Spleen (tissue), 11 donors: ENCODE measurements around the gene UNC13A. TPM values are rescaled to one million over a fixed set of nuclear protein-coding genes. Genes with fewer than 3 reads are reported as not detected.
A peak's percentile ranks its signal among the peaks of the same experiment; 100 is the strongest.

ENCODE experiments used
- DNase-seq: peaks from one replicate; pipeline ENCODE4 v3.0.0-alpha.2; 2020
- H3K27ac ChIP-seq, 8 donors: fragments of 200-600 bp; sonication (generic) in 7 of 8; 1 replicate in 4 of 8; 2 replicates in 4 of 8; pipeline versions ENCODE4 v1.5.0 to v1.8.0; 2016 to 2021; ENCODE audit warnings: inconsistent platforms in 4 of 8, mild to moderate bottlenecking in 4 of 8, moderate library complexity in 1 of 8
- H3K27me3 ChIP-seq, 7 donors: fragments of 200-600 bp; sonication (generic) in 6 of 7; replicated peaks in 1 of 7; 1 replicate in 4 of 7; 2 replicates in 3 of 7; pipeline versions ENCODE4 v1.5.0 to v1.8.0; 2016 to 2021; ENCODE audit warnings: inconsistent platforms in 3 of 7, mild to moderate bottlenecking in 1 of 7
- H3K36me3 ChIP-seq, 6 donors: fragments of 200-600 bp; sonication (generic) in 5 of 6; 1 replicate in 4 of 6; 2 replicates in 2 of 6; pipeline versions ENCODE4 v1.5.0 to v1.8.0; 2016 to 2021; ENCODE audit warnings: inconsistent platforms in 2 of 6
- H3K4me1 ChIP-seq, 6 donors: fragments of 200-600 bp; sonication (generic) in 5 of 6; 1 replicate in 3 of 6; 2 replicates in 3 of 6; pipeline versions ENCODE4 v1.5.0 to v1.8.0; 2016 to 2021; ENCODE audit warnings: inconsistent platforms in 3 of 6
- H3K4me3 ChIP-seq, 8 donors: fragments of 200-600 bp; sonication (generic) in 7 of 8; 1 replicate in 4 of 8; 2 replicates in 4 of 8; pipeline versions ENCODE4 v1.5.0 to v1.8.0; 2016 to 2021; ENCODE audit warnings: inconsistent platforms in 4 of 8, mild to moderate bottlenecking in 4 of 8, moderate library complexity in 2 of 8
- H3K9me3 ChIP-seq, 8 donors: fragments of 200-600 bp; sonication (generic) in 7 of 8; 1 replicate in 4 of 8; 2 replicates in 4 of 8; pipeline versions ENCODE4 v1.5.0 to v1.8.0; 2016 to 2021; ENCODE audit warnings: inconsistent platforms in 4 of 8
- POLR2A ChIP-seq, 3 donors: fragments of 450-650 bp; IDR thresholded peaks; one replicate each; pipeline ENCODE4 v1.5.1; 2017; ENCODE audit warnings: antibody characterized with exemption in 3 of 3, mild to moderate bottlenecking in 1 of 3
- POLR2AphosphoS5 ChIP-seq, 3 donors: sonication (generic); formaldehyde crosslinking; IDR thresholded peaks; one replicate each; pipeline ENCODE4 v1.5.1; 2017; ENCODE audit warnings: antibody characterized with exemption in 3 of 3
- WGBS, 5 donors: extraction: QIAGEN DNeasy Blood & Tissue Kit in 3 of 5; methylation state at CpG; one replicate each; pipeline versions ENCODE4 v1.1.5 to v1.1.7; 2013 to 2018; 5-methylcytosine and 5-hydroxymethylcytosine counted together
- intact Hi-C: fragments of 100-400 bp; cut with DNase I; formaldehyde crosslinking; loops from one replicate; pipeline ENCODE4 v1.15.0; 2023; ENCODE audit warnings: low total_unique reads
- polyA plus RNA-seq, 3 donors: library from polyadenylated mRNA; stranded (reverse); fragments of 200-250 nt; gene quantifications; one replicate each; pipeline ENCODE4 v1.2.1, GENCODE V29; 2013
- total RNA-seq, 7 donors: library from RNA; depleted of rRNA in 3 of 7; stranded (reverse); fragments of >200 nt in 3 of 7; fragmentation: NEBNext Ultra II Directional in 4 of 7; extraction: Animal tissue kit (Norgen Biotek cat#: 25700) in 4 of 7; gene quantifications; one replicate each; pipeline versions ENCODE4 v1.1.0 to v1.2.1, GENCODE V29; 2016 to 2021
- TF ChIP-seq, protein P1 (sequence below), 11 experiments: fragments of 200-600 bp in 7 of 11; fragments of 450-650 bp in 4 of 11; sonication (generic) in 4 of 11; IDR thresholded peaks in 8 of 11; conservative IDR thresholded peaks in 3 of 11; 1 replicate in 7 of 11; 2 replicates in 4 of 11; pipeline versions ENCODE4 v1.4.0 to v1.8.0; 2016 to 2021; ENCODE audit warnings: antibody characterized with exemption in 11 of 11, inconsistent platforms in 4 of 11, mild to moderate bottlenecking in 1 of 11
- donor health status: healthy with polysubstance abuse.
- donor health status: DM: no; HTN: no; CAD: no; lungs with moderate emphysema.
- donor health status: DM: no; HTN: no; CAD: no.
- donor health status: Bipolar disorder and iron deficiency.
- donor health status: healthy.
- donor health status: DM: no; HTN: no; CAD: no.
- donor health status: DM: yes; HTN: yes; CAD: no.

The UNC13A gene
- total and polyA plus RNA-seq, 10 donors = 0.73 to 10.7 (median 5.0) TPM

DNA sequence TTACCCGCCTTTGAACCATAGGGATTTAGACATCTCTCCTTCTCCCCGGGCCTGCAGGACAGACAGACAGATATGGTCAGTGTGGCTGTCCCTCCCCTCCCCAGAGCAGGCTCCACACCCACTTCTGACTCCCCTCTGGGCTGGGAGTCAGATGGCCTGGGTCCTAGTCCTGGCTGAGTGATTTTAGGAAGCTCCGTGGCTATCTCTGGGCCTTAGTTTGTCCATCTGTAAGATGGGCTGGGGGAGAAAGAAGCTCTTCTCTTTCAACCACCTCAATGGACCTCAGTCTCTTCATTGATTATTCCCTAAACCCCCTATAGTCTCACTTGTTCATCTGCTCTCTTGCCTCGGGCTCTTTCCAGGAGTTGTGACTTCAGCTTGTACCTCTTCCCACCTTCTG, 35.5 kb downstream of the UNC13A start:
- Histone ChIP-seq H3K4me3 (no peak overlapping the region), H3K27me3 (peaks cover 0 to 17% (median 0%) of the 10 kb centered on the region in 7 donors), H3K36me3 (no peaks in the 10 kb centered on the region), H3K27ac (no peak overlapping the region), H3K9me3 (no peaks in the 10 kb centered on the region), H3K4me1 (no peaks in the 10 kb centered on the region)
- intact Hi-C loops = no loop called here
- TF ChIP-seq, protein P1, sequence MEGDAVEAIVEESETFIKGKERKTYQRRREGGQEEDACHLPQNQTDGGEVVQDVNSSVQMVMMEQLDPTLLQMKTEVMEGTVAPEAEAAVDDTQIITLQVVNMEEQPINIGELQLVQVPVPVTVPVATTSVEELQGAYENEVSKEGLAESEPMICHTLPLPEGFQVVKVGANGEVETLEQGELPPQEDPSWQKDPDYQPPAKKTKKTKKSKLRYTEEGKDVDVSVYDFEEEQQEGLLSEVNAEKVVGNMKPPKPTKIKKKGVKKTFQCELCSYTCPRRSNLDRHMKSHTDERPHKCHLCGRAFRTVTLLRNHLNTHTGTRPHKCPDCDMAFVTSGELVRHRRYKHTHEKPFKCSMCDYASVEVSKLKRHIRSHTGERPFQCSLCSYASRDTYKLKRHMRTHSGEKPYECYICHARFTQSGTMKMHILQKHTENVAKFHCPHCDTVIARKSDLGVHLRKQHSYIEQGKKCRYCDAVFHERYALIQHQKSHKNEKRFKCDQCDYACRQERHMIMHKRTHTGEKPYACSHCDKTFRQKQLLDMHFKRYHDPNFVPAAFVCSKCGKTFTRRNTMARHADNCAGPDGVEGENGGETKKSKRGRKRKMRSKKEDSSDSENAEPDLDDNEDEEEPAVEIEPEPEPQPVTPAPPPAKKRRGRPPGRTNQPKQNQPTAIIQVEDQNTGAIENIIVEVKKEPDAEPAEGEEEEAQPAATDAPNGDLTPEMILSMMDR (IDR thresholded peaks at IDR 0.05 in 8 of 11, conservative IDR thresholded peaks at IDR 0.05 in 3 of 11) = no peak
- no peak for TF ChIP-seq POLR2A (IDR thresholded peaks at IDR 0.05)
- no peak for TF ChIP-seq POLR2AphosphoS5 (IDR thresholded peaks at IDR 0.05)
- WGBS, 5 donors = 78 to 93% (median 90%) methylated on average over 4 of the region's 4 CpGs
- DNase-seq = no peak

DNA sequence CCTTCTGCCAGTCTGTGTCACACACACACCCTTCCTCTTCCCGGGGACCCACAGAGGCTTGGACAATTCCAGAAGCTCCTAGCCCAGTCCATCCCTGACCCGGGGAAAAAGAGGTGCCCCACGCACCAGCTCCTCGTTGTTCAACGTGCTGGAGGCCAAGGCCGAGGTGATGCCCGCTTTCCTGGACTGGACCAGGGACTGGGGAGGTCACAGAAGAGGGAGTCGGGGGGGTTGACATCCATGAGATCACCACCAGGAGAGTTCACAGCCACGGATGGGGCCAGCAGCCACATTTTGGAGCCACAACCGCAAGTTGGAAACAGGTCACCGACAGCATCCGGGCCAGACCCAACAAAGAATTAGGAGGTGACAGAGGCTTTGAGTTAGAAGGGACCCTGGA, 39.4 kb downstream of the UNC13A start:
- Histone ChIP-seq H3K27me3 (peaks cover 0 to 49% (median 9%) of the 10 kb centered on the region in 7 donors), H3K4me3 (no peak overlapping the region), H3K9me3 (no peaks in the 10 kb centered on the region), H3K4me1 (no peaks in the 10 kb centered on the region), H3K27ac (no peak overlapping the region), H3K36me3 (no peaks in the 10 kb centered on the region)
- intact Hi-C loops = no loop called here
- TF ChIP-seq, protein P1 (IDR thresholded peaks at IDR 0.05 in 8 of 11, conservative IDR thresholded peaks at IDR 0.05 in 3 of 11) = no peak
- no peak for TF ChIP-seq POLR2AphosphoS5 (IDR thresholded peaks at IDR 0.05)
- TF ChIP-seq POLR2A (IDR thresholded peaks at IDR 0.05) = no peak
- WGBS, 5 donors = 78 to 83% (median 79%) methylated on average over 9 to 12 of the region's 12 CpGs
- DNase-seq = peak; percentile 38

DNA sequence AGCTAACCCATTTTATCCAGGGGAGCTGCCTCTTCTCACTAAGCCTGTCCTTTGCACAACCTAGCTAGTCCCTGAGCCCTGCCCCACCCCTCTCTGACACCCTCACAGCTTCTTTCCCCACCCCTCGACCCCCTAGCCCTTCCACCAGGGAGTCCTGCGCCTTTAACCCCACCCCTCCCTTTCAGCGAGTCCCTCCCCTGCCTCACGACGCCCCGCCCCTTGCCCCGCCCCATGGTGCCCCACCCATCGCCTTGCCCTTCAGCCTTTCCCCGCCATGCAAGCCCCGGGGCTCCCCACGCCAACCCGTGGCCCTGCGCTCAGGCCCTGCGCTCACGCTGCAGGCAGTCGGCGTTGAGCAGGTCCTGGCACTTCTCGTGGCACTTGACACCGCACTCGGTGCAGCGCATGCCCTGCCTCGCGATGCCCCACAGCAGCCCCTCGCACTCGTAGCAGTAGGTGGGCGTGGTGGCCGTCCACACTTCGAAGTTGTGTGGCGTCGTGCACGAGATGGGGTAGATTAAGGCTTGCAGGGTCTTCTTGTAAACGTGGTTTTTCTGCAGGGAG, 40.0 kb downstream of the UNC13A start:
- TF ChIP-seq POLR2AphosphoS5 (IDR thresholded peaks at IDR 0.05) = no peak
- no peak for TF ChIP-seq POLR2A (IDR thresholded peaks at IDR 0.05)
- TF ChIP-seq, protein P1 (IDR thresholded peaks at IDR 0.05 in 8 of 11, conservative IDR thresholded peaks at IDR 0.05 in 3 of 11) = no peak
- Histone ChIP-seq H3K27ac (no peak overlapping the region), H3K4me1 (no peaks in the 10 kb centered on the region), H3K9me3 (no peaks in the 10 kb centered on the region), H3K27me3 (peaks cover 0 to 50% (median 9%) of the 10 kb centered on the region in 7 donors), H3K4me3 (no peak overlapping the region), H3K36me3 (no peaks in the 10 kb centered on the region)
- DNase-seq = peak; percentile 59
- 72 to 79% (median 77%) methylated on average over 18 to 32 of the region's 32 CpGs for WGBS, 5 donors
- intact Hi-C loops = no loop called here

DNA sequence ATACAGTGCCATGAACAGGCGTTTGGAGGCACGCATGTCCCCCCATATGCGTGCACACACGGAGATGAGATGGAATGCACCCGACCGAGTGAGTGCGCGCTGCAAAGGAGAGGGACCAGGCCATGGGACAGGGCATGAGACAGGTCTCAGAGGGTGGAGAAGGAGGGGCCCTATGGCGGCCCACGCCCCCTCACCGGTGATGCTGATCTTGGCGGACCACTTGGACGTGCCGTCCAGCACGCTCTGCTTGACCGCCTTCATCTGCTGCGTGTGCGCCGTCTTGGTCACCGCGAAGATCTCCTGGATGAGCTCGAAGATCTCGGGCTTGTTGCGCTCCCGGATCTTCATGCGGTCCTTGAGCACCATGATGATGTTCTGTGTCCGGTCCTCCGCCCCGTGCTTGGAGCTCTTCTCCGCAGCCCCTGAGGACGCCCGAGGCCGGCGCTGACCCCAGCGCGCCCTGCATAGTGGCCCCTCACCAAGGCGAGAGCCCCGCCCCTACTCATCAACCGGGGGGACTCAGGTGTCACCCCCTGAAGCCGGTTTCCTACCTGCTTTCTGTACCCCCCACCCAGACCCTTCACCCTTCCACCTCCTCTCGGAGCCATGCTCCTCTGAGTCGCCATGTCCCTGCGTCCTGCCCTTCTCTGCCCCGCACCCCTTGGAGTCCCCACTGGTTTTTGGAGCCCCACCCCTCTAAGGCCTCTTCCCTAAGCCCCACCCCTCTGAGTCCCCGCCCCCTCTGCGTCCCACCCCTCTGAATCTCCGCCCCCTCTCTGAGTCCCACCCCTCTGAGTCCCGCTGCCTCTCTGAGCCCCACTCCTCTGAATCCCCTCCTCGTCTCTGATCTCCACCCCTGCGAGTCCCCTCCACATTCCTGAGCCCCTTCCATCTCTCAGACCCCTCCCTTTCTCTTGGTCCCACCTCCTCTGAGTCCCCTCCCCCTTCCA, 40.8 kb downstream of the UNC13A start:
- WGBS, 5 donors = 86 to 93% (median 90%) methylated on average over 46 to 50 of the region's 50 CpGs
- no peak for TF ChIP-seq POLR2AphosphoS5 (IDR thresholded peaks at IDR 0.05)
- TF ChIP-seq, protein P1 (IDR thresholded peaks at IDR 0.05 in 8 of 11, conservative IDR thresholded peaks at IDR 0.05 in 3 of 11) = no peak
- TF ChIP-seq POLR2A (IDR thresholded peaks at IDR 0.05) = no peak
- H3K36me3 ChIP-seq = no peaks in the 10 kb centered on the region
- peaks cover 0 to 50% (median 9%) of the 10 kb centered on the region in 7 donors for H3K27me3 ChIP-seq
- DNase-seq = peak; percentile 30
- no peaks in the 10 kb centered on the region for H3K9me3 ChIP-seq
- intact Hi-C loops = no loop called here
- no peak overlapping the region for H3K27ac ChIP-seq
- H3K4me3 ChIP-seq = no peak overlapping the region
- no peaks in the 10 kb centered on the region for H3K4me1 ChIP-seq
